Smooth muscle cell (in vitro differentiated cells): Measurements from ENCODE around the gene GPX6. TPM values are rescaled to one million over a fixed set of nuclear protein-coding genes. Genes with fewer than 3 reads are reported as not detected.
A peak's percentile ranks its signal among the peaks of the same experiment; 100 is the strongest.
"Not testable (repeated sequence)": the region's sequence is repeated elsewhere in the genome, so short reads cannot be mapped to it uniquely, and the experiment has no call there.

Source experiments
- DNase-seq: peaks from one replicate; lab custom pipeline; 2025; ENCODE audit not compliant: unreplicated experiment; lab: John Stamatoyannopoulos, UW
- H2AFZ ChIP-seq: fragments of 200-600 bp; sonication (generic); 2 replicates; pipeline ENCODE4 v1.6.0; 2016; ENCODE audit warnings: antibody characterized with exemption, low read depth, mild to moderate bottlenecking
- H3F3A ChIP-seq: fragments of 200-600 bp; sonication (generic); 2 replicates; pipeline ENCODE4 v1.6.0; 2017; ENCODE audit warnings: antibody characterized with exemption, low read depth
- H3K27ac ChIP-seq: fragments of 200-600 bp; sonication (generic); 2 replicates; pipeline ENCODE4 v1.5.1; 2016; ENCODE audit warnings: low read depth, mild to moderate bottlenecking
- H3K27me3 ChIP-seq: fragments of 200-600 bp; sonication (generic); 2 replicates; pipeline ENCODE4 v1.6.1; 2016; ENCODE audit warnings: low read depth, mild to moderate bottlenecking
- H3K36me3 ChIP-seq: fragments of 200-600 bp; sonication (generic); 2 replicates; pipeline ENCODE4 v1.5.1; 2016; ENCODE audit warnings: low read depth
- H3K4me1 ChIP-seq: fragments of 200-600 bp; sonication (generic); 2 replicates; pipeline ENCODE4 v1.5.1; 2016; ENCODE audit warnings: low read depth
- H3K4me2 ChIP-seq: fragments of 200-600 bp; sonication (generic); 2 replicates; pipeline ENCODE4 v1.6.0; 2016; ENCODE audit warnings: mild to moderate bottlenecking
- H3K4me3 ChIP-seq: fragments of 200-600 bp; sonication (generic); 2 replicates; pipeline ENCODE4 v1.5.1; 2016; ENCODE audit warnings: mild to moderate bottlenecking
- H3K79me2 ChIP-seq: fragments of 200-600 bp; sonication (generic); 2 replicates; pipeline ENCODE4 v1.6.0; 2016; ENCODE audit warnings: low read depth, mild to moderate bottlenecking
- H3K9ac ChIP-seq: fragments of 200-600 bp; sonication (generic); 2 replicates; pipeline ENCODE4 v1.6.0; 2016; ENCODE audit warnings: low read depth
- H3K9me3 ChIP-seq: fragments of 200-600 bp; sonication (generic); replicated peaks from 2 replicates; pipeline ENCODE4 v1.5.1; 2016; ENCODE audit warnings: low read depth
- H4K20me1 ChIP-seq: fragments of 200-600 bp; sonication (generic); 2 replicates; pipeline ENCODE4 v1.6.0; 2016; ENCODE audit warnings: low read depth
- WGBS: methylation state at CpG from one replicate; pipeline ENCODE4 v1.1.7; 2016; ENCODE audit warnings: low lambda C conversion rate; 5-methylcytosine and 5-hydroxymethylcytosine counted together
- polyA plus RNA-seq: library from polyadenylated mRNA; unstranded; fragments of >200 nt; fragmentation: Nextera tagmentation; extraction: Ambion mirVana; gene quantifications from 2 replicates; pipeline ENCODE4 v1.2.1, GENCODE V29; 2016
- total RNA-seq: library from RNA; depleted of rRNA; stranded (reverse); fragments of >200 nt; gene quantifications from 2 replicates; pipeline ENCODE4 v1.2.3, GENCODE V29; 2014
- TF ChIP-seq, protein P1 (sequence below): fragments of 200-600 bp; sonication (generic); IDR thresholded peaks from 2 replicates; pipeline ENCODE4 v1.5.1; 2017; ENCODE audit warnings: borderline replicate concordance, mild to moderate bottlenecking, antibody characterized with exemption; ENCODE audit not compliant: insufficient read depth, poor library complexity, severe bottlenecking

The GPX6 gene
- total and polyA plus RNA-seq, 2 experiments from 2014 or later, result not detected

DNA sequence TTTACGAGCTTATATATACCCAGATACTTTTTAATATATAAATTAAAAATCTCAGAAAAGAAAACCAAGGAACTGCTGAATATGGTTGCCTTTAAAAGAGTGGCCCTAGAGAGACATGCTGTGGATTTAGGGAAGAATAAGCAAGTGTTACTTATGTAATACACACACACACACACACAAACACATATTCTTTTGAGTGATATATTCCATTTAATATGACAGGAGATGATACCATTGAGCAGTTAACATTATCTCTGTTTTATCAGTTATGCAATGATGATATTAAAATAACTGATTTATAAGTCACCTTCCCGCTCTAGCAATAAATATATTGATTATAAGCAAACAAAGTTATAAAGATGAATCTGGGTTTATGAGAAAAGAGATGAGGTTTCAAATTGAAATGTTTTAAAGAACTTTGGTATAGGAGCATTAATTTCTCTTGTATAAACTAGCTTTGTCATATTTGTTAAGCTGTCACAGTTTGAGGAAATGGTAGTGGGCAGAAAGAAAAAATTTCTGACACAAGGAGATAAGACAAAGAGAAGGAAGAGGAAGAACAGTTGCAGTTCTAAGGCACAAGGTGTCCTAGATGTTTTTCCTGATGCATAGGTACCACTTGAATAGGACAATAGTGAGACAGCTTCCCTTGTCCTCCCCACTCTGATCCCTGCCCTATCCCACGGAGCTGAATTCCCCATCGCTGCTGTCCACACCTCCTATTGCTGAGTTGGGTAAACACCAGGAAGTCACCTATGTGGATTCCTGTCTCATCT is 36.5 kb upstream of the GPX6 start:
- H3K4me1 ChIP-seq, result peaks cover 10% of the 10 kb centered on the region
- no peak overlapping the region for H3K9ac ChIP-seq
- H3K27ac ChIP-seq, result no peak overlapping the region
- no peak for DNase-seq
- no peaks in the 10 kb centered on the region for H3K79me2 ChIP-seq
- no peaks in the 10 kb centered on the region for H3K36me3 ChIP-seq
- no peaks in the 10 kb centered on the region for H4K20me1 ChIP-seq
- no peak overlapping the region for H3K4me2 ChIP-seq
- TF ChIP-seq, protein P1, sequence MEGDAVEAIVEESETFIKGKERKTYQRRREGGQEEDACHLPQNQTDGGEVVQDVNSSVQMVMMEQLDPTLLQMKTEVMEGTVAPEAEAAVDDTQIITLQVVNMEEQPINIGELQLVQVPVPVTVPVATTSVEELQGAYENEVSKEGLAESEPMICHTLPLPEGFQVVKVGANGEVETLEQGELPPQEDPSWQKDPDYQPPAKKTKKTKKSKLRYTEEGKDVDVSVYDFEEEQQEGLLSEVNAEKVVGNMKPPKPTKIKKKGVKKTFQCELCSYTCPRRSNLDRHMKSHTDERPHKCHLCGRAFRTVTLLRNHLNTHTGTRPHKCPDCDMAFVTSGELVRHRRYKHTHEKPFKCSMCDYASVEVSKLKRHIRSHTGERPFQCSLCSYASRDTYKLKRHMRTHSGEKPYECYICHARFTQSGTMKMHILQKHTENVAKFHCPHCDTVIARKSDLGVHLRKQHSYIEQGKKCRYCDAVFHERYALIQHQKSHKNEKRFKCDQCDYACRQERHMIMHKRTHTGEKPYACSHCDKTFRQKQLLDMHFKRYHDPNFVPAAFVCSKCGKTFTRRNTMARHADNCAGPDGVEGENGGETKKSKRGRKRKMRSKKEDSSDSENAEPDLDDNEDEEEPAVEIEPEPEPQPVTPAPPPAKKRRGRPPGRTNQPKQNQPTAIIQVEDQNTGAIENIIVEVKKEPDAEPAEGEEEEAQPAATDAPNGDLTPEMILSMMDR, result no peak
- WGBS, result 76% methylated on average over 4 of the region's 4 CpGs
- no peaks in the 10 kb centered on the region for H3K9me3 ChIP-seq
- H2AFZ ChIP-seq, result no peak overlapping the region
- no peaks in the 10 kb centered on the region for H3F3A ChIP-seq
- H3K27me3 ChIP-seq, result peaks cover 49% of the 10 kb centered on the region
- H3K4me3 ChIP-seq, result no peak overlapping the region

DNA sequence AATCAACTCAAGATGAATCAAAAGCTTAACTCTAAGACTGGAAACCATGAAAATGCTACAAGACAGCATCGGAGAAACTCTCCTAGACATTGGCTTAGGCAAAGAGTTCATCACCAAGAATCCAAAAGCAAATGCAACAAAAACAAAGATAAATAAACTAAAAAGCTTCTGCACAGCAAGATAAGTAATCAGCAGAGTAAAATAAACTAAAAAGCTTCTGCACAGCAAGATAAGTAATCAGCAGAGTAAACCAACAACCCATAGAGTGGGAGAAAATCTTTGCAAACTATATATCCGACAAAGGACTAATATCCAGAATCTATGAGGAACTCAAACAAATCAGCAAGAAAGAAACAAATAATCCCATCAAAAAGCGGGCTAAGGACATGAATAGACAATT is 31.4 kb upstream of the GPX6 start:
- peaks cover 15% of the 10 kb centered on the region for H3K27me3 ChIP-seq
- not testable (repeated sequence) for H3K79me2 ChIP-seq, H2AFZ ChIP-seq, H4K20me1 ChIP-seq, H3K9me3 ChIP-seq, DNase-seq, H3K4me3 ChIP-seq, H3K4me1 ChIP-seq, H3K27ac ChIP-seq, H3K4me2 ChIP-seq, H3K36me3 ChIP-seq, H3K9ac ChIP-seq
- peaks cover 12% of the 10 kb centered on the region for H3F3A ChIP-seq
- 70% methylated on average over 3 of the region's 3 CpGs for WGBS

DNA sequence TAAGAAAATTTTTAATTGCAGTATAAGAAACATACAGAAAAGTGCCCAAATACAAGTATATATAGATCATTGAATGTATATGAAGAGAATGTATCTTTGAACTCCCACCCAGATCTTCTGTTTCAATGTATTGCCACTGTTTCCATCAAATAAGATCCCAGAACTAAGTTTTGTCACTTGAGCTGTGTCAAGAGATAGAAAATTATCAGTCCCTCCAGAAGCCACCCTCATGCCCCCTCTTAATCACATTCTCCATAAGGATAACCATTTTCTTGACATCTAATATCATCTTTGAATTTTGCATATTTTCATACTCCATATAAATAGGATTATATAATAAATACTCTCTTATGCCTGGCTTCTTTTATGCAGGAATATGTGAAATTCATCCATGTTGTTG is 30.4 kb upstream of the GPX6 start:
- no peaks in the 10 kb centered on the region for H3K9me3 ChIP-seq
- no peak overlapping the region for H3K4me3 ChIP-seq
- H3K27me3 ChIP-seq, result peaks cover 4% of the 10 kb centered on the region
- H4K20me1 ChIP-seq, result no peaks in the 10 kb centered on the region
- no peak overlapping the region for H2AFZ ChIP-seq
- no peak overlapping the region for H3K4me2 ChIP-seq
- no peaks in the 10 kb centered on the region for H3K79me2 ChIP-seq
- H3K27ac ChIP-seq, result no peak overlapping the region
- peaks cover 8% of the 10 kb centered on the region for H3K4me1 ChIP-seq
- H3K36me3 ChIP-seq, result no peaks in the 10 kb centered on the region
- DNase-seq, result no peak
- TF ChIP-seq, protein P1, result no peak
- peaks cover 15% of the 10 kb centered on the region for H3F3A ChIP-seq
- H3K9ac ChIP-seq, result no peak overlapping the region

DNA sequence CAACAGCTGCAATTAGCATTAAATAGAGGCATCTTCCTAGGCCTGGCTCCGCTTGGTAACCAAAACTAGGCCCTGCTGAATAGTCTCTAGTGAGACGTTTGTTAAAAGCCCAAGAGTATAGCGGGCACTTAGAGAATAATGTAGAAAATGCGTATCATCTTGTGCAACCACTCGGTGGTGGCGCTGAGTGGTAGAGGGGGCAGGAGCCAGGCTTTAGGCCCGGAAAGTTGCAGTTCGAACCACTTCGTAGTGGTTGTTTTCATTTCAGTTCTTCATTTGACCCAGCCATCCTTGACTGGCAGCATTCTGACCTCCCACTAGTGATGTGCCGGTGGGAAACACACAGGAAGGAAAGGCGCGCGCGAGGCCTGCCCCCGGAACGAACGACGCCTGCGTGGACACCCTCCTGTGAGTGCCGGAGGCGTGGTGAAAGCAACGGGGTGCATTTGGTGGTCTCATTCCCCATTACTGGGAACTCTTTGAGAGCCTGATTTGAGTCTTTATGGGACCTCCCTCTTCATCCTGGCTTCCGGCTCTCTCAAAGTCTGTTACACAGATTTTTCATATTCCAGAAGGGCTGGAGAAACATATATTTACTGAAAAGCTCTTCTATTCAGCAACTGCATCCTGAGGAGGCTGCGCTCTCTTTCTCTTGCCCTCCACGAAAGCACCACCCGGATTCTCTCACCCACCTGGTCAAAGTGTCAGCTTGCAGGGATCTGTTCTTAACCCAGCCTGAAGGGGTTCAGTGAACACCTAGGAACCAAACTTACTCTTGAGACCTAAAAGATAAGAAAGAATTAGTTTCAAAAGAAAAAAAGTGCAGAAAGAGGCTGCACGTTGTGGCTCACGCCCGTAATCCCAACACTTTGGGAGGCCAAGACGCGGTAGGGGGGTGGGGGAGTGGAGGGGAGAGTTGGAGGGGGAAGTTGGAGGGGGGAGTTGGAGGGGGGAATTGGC is 28.3 kb upstream of the GPX6 start:
- peak overlapping the region; percentile 94 for H2AFZ ChIP-seq
- no peaks in the 10 kb centered on the region for H3K9me3 ChIP-seq
- H3K9ac ChIP-seq, result no peak overlapping the region
- no peaks in the 10 kb centered on the region for H3K27me3 ChIP-seq
- WGBS, result 5% methylated on average over 31 of the region's 31 CpGs
- DNase-seq, result peak; percentile 17
- H3K79me2 ChIP-seq, result no peaks in the 10 kb centered on the region
- TF ChIP-seq, protein P1, result no peak
- H3K4me1 ChIP-seq, result peaks cover 8% of the 10 kb centered on the region
- H4K20me1 ChIP-seq, result no peaks in the 10 kb centered on the region
- peak overlapping the region; percentile 94 for H3K4me2 ChIP-seq
- H3K36me3 ChIP-seq, result no peaks in the 10 kb centered on the region
- H3F3A ChIP-seq, result peaks cover 15% of the 10 kb centered on the region
- H3K27ac ChIP-seq, result peak overlapping the region; percentile 25
- peak overlapping the region; percentile 57 for H3K4me3 ChIP-seq
